Heart left ventricle (tissue), 16 donors: Measurements from ENCODE around the gene TIPARP. TPM values are rescaled to one million over a fixed set of nuclear protein-coding genes. Genes with fewer than 3 reads are reported as not detected.
"Not testable (repeated sequence)": the region's sequence is repeated elsewhere in the genome, so short reads cannot be mapped to it uniquely, and the experiment has no call there.

ENCODE experiments used
- ATAC-seq, 4 donors: fragments of 200-7000 bp; cut with Tn5 transposase; one replicate each; pipeline ENCODE4 v1.9.1; 2020 to 2022; ENCODE audit warnings: moderate library complexity in 4 of 4, mild to moderate bottlenecking in 3 of 4, moderate number of reproducible peaks in 1 of 4
- DNase-seq, 5 donors: peaks; one replicate each; pipeline ENCODE4 v3.0.0-alpha.2; 2020
- H3K27ac ChIP-seq, 12 donors: fragments of 200-600 bp; sonication (generic) in 4 of 12; one replicate each; pipeline versions ENCODE4 v1.5.0 to v1.8.0; 2016 to 2022; ENCODE audit warnings: mild to moderate bottlenecking in 2 of 12
- H3K27me3 ChIP-seq, 9 donors: fragments of 200-600 bp; sonication (generic) in 2 of 9; one replicate each; pipeline versions ENCODE4 v1.5.1 to v1.8.0; 2016 to 2022; ENCODE audit warnings: mild to moderate bottlenecking in 3 of 9
- H3K36me3 ChIP-seq, 9 donors: fragments of 200-600 bp; sonication (generic) in 2 of 9; one replicate each; pipeline versions ENCODE4 v1.5.0 to v1.8.0; 2018 to 2022; ENCODE audit warnings: mild to moderate bottlenecking in 2 of 9
- H3K4me1 ChIP-seq, 12 donors: fragments of 200-600 bp; sonication (generic) in 4 of 12; one replicate each; pipeline versions ENCODE4 v1.5.0 to v1.8.0; 2016 to 2022; ENCODE audit warnings: mild to moderate bottlenecking in 3 of 12
- H3K4me3 ChIP-seq, 12 donors: fragments of 200-600 bp; sonication (generic) in 4 of 12; one replicate each; pipeline versions ENCODE4 v1.5.0 to v1.8.0; 2017 to 2022; ENCODE audit warnings: mild to moderate bottlenecking in 9 of 12, moderate library complexity in 4 of 12
- H3K9me3 ChIP-seq, 12 donors: fragments of 200-600 bp; sonication (generic) in 4 of 12; one replicate each; pipeline versions ENCODE4 v1.5.0 to v1.8.0; 2016 to 2022; ENCODE audit warnings: mild to moderate bottlenecking in 1 of 12
- CTCF ChIP-seq, 12 donors: fragments of 200-600 bp; sonication (generic) in 4 of 12; IDR thresholded peaks; one replicate each; pipeline versions ENCODE4 v1.5.0 to v1.8.0; 2018 to 2022; ENCODE audit warnings: antibody characterized with exemption in 12 of 12, mild to moderate bottlenecking in 5 of 12
- POLR2A ChIP-seq, 2 donors: fragments of 450-650 bp; IDR thresholded peaks; one replicate each; pipeline ENCODE4 v1.6.1; 2017; ENCODE audit warnings: antibody characterized with exemption in 2 of 2, mild to moderate bottlenecking in 2 of 2, moderate library complexity in 2 of 2
- WGBS, 4 donors: extraction: QIAGEN DNeasy Blood & Tissue Kit in 2 of 4; methylation state at CpG; one replicate each; pipeline versions ENCODE4 v1.1.5 to v1.1.7; 2013 to 2018; 5-methylcytosine and 5-hydroxymethylcytosine counted together
- intact Hi-C, 10 donors: fragments of 100-400 bp; cut with DNase I; formaldehyde crosslinking; loops; one replicate each; pipeline versions ENCODE4 v1.11.1 to v1.14.2; 2022
- polyA plus RNA-seq, 2 donors: library from polyadenylated mRNA; stranded (reverse); fragments of 200-250 nt; gene quantifications; one replicate each; pipeline ENCODE4 v1.2.3, GENCODE V29; 2013
- total RNA-seq, 9 donors: library from RNA; depleted of rRNA in 2 of 9; stranded (reverse); fragments of >200 nt in 2 of 9; fragmentation: NEBNext Ultra II Directional in 3 of 9; extraction: Animal tissue kit (Norgen Biotek cat#: 25700) in 3 of 9; gene quantifications; one replicate each; pipeline versions ENCODE4 v1.1.0 to v1.2.4, GENCODE V29; 2016 to 2023
- donor health status: ischemic (EF 13 %, LVEDD 7.1; RV severe dilation, severe dysfunction).
- donor health status: healthy with polysubstance abuse.
- donor health status: DM: no; HTN: yes; CAD: no.
- donor health status: DM: no; HTN: no; CAD: no.
- donor health status: ischemic (EF 25% LVEDD 6.9; RV normal size, moderate dysfunction).
- donor health status: ischemic (EF 25% LVEDD 5.7; RV mildly dilated, moderate dysfunction).
- donor health status: healthy.
- donor health status: DM: yes; HTN: yes; CAD: no.
- donor health status: ischemic (EF 35%, LVEDD 5.7; RV mildly dilated, moderate dysfunction).
- donor health status: nonischemic (EF 11% LVEDD 7.7; RV severe dilation, severe dysfunction).
- donor health status: DM: yes; HTN: yes; CAD: no.
- donor health status: PGD.
- donor health status: ischemic (EF 29% LVEDD 5.4; RV normal size, mild dysfunction).
- donor health status: nonischemic (EF 23%, LVEDD 6.1; RV moderate dilation, normal function).

TIPARP gene
- total and polyA plus RNA-seq, 11 donors, result 12.8 to 46.8 (median 33.8) TPM

GRCh38 chr3:156739976-156740375 is 65.6 kb downstream of the TIPARP start:
- 89 to 99% (median 94%) methylated on average over 2 of the region's 2 CpGs for WGBS, 4 donors
- H3K36me3 ChIP-seq, result no peaks in the 10 kb centered on the region
- intact Hi-C loops, result no loop called here
- no peak overlapping the region for H3K4me3 ChIP-seq
- H3K9me3 ChIP-seq, result no peaks in the 10 kb centered on the region
- ATAC-seq, result no peak
- no peak overlapping the region for H3K27ac ChIP-seq
- H3K27me3 ChIP-seq, result no peaks in the 10 kb centered on the region
- no peaks in the 10 kb centered on the region for H3K4me1 ChIP-seq
- TF ChIP-seq CTCF (IDR thresholded peaks at IDR 0.05) (no peak), POLR2A (IDR thresholded peaks at IDR 0.05) (no peak)
- no peak for DNase-seq

- DNase-seq, H3K4me3 ChIP-seq, H3K27me3 ChIP-seq, intact Hi-C loops, ATAC-seq, H3K36me3 ChIP-seq, H3K9me3 ChIP-seq, H3K4me1 ChIP-seq, H3K27ac ChIP-seq: not testable (repeated sequence)
- 93 to 97% (median 97%) methylated on average over 18 to 34 of the region's 34 CpGs for WGBS, 4 donors
Observed at GRCh38 chr3:156740581-156740980, 66.2 kb downstream of the TIPARP start.

GRCh38 chr3:156741935-156742334 is 67.5 kb downstream of the TIPARP start:
- no peak for TF ChIP-seq POLR2A (IDR thresholded peaks at IDR 0.05)
- TF ChIP-seq CTCF (IDR thresholded peaks at IDR 0.05), result no peak

GRCh38 chr3:156742401-156742800 is 68.0 kb downstream of the TIPARP start:
- H3K9me3 ChIP-seq, result peaks cover 0 to 6% (median 0%) of the 10 kb centered on the region in 12 donors
- DNase-seq (no peak), ATAC-seq (no peak)
- no peaks in the 10 kb centered on the region for H3K27me3 ChIP-seq
- H3K4me3 ChIP-seq, result no peak overlapping the region
- H3K4me1 ChIP-seq, result no peaks in the 10 kb centered on the region
- intact Hi-C loops, result no loop called here
- no peak for TF ChIP-seq CTCF (IDR thresholded peaks at IDR 0.05)
- no peak for TF ChIP-seq POLR2A (IDR thresholded peaks at IDR 0.05)
- no peaks in the 10 kb centered on the region for H3K36me3 ChIP-seq
- H3K27ac ChIP-seq, result no peak overlapping the region

More at GRCh38 chr3:156741935-156742334, 67.5 kb downstream of the TIPARP start:
- DNase-seq (no peak), ATAC-seq (no peak)
- Histone ChIP-seq H3K27ac (no peak overlapping the region), H3K27me3 (no peaks in the 10 kb centered on the region), H3K4me3 (no peak overlapping the region), H3K9me3 (peaks cover 0 to 3% (median 0%) of the 10 kb centered on the region in 12 donors), H3K4me1 (no peaks in the 10 kb centered on the region), H3K36me3 (no peaks in the 10 kb centered on the region)
- intact Hi-C loops, result no loop called here
- 55 to 79% (median 78%) methylated on average over 2 of the region's 2 CpGs for WGBS, 4 donors

- H3K27me3 ChIP-seq, result no peaks in the 10 kb centered on the region
- no peak overlapping the region for H3K4me3 ChIP-seq
- H3K36me3 ChIP-seq, result no peaks in the 10 kb centered on the region
- H3K4me1 ChIP-seq, result no peaks in the 10 kb centered on the region
- DNase-seq (no peak), ATAC-seq (no peak)
- no peak overlapping the region for H3K27ac ChIP-seq
- WGBS, 4 donors, result 87 to 92% (median 90%) methylated on average over 5 of the region's 5 CpGs
- intact Hi-C loops, result no loop called here
- TF ChIP-seq CTCF (IDR thresholded peaks at IDR 0.05), result no peak
- TF ChIP-seq POLR2A (IDR thresholded peaks at IDR 0.05), result no peak
- H3K9me3 ChIP-seq, result peaks cover 0 to 7% (median 0%) of the 10 kb centered on the region in 12 donors
Observed at GRCh38 chr3:156743859-156744258, 69.5 kb downstream of the TIPARP start.
